Measurements from ENCODE around the gene SYMPK.

GRCh38 chr19:45911291-45911690 lies 48.3 kb upstream of the SYMPK start:
- TF ChIP-seq CTCF (IDR thresholded peaks at IDR 0.05) (no peak), POLR2A (IDR thresholded peaks at IDR 0.05) (no peak), EP300 (IDR thresholded peaks at IDR 0.05) (no peak)

Measured in ovary (tissue), 3 donors.